Fibroblast of skin of right quadriceps (primary cell): ENCODE measurements around the gene SYNPO2.
"Not testable (repeated sequence)": the region's sequence is repeated elsewhere in the genome, so short reads cannot be mapped to it uniquely, and the experiment has no call there.

Experiments
- DNase-seq: peaks from one replicate; pipeline ENCODE4 v3.0.0-alpha.2; 2013

Gene SYNPO2

DNA sequence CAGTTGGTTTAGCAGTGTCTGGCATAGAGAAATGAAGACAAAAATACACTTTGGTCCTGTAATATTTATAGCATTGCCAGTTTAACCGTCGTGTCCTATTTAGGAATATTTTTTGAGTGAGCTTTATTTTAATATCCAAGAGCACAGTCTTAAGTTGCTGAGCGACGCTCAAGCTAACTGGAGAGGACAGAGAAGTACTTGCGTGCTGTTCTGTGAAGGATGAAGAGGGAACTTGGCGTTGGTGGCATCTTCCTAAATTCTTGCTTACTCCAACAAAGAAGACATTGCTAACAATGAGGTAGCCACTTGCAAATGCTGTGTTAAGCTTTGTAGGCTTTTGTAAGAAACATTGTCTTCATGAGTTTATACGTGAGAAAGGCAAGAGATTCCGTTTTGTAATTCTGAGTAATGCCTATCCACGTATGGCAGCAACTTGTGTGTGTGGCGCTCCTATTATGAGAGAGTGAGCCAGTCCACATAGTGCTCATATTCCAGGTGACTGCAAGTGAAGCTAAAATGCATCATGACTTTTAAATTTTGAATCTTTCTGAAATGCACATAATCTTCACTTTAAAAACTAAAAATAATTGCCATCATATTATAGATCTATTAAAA lies 50.6 kb downstream of the SYNPO2 start:
- DNase-seq = no peak

DNA sequence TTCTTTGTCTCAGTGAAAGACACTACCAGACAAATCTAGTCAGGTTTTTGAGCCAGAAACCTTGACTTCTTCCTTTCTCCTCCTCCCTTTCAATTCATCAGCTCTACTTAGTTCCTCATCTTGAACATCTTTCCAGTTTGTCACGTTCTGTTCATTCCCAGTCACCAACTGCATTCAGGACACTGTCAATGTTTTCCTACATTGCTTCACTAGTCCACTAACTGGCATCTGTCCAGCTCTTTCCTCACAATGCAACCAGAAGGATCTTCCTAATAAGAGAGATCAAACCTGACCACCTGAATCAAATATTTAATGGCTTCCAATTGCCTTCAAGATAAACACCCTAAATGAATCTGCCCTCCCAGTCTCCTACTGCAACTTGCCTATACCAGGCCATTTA lies 52.5 kb downstream of the SYNPO2 start:
- peak; percentile 38 for DNase-seq

DNA sequence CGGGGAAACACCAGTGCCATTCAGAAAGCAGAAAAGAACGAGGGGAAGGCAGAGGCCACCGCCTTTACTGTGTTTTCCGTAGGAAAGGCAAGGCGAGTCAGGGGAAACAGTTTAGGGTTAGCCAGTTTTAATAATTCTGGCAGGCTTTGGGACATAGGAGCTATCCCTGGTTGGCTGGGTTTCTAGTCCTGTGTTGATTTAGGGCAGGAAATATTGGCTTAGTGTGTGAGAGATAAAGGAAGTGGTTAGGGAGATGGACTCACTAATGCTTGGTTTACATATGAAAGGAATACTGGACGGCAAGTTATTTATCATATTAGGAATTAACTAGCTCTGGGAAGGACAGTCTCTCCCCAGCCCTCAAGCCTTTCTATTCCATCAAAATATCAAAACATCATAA lies 53.1 kb downstream of the SYNPO2 start:
- DNase-seq = peak; percentile 42

DNA sequence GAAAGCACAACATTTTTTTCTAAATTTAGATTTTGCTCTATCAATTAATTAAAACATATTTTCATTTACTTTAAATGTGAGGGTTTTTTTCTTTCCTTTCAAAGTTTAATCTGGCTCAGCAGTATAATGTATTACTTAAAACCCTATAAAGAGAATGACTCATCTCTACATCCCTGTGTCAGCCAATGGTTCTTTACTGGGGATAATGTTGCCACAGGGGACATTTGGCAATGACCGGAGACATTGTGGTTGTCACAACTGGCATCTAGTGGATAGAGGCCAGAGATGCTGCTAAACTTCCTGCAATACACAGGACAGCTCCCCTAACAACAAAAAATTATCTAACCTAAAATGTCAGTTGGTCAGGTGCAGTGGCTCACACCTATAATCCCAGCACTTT lies 53.8 kb downstream of the SYNPO2 start:
- peak; percentile 39 for DNase-seq

- DNase-seq = no peak
Observed at GRCh38 chr4:118947095-118947494, 58.4 kb downstream of the SYNPO2 start.

DNA sequence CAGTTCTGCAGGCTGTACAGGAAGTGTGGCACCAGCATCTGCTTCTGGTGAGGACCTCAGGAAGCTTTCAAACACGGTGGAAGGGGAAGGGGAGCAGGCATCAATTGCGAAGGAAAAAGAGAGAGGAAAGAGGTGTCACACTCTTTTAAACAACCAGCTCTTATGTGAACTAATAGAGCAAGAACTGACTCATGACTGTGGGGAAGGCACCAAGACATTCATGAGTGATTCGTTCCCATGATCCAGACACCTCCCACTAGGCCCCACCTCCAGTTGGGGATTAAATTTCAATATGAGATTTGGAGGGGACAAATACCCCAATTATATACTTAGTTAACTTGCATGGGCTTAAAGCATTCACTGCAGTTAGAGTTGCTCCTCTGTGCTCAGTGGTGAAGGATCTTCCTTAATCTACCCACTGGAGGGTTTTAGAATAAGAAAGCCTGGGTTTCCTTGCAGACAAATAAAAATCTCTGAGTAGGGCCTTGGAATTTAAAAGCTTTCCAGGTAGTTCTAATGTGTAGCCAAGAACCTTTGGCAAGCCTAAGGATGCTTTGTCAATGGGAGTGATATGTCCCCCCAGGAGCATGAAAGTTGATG lies 60.0 kb downstream of the SYNPO2 start:
- DNase-seq = no peak

DNA sequence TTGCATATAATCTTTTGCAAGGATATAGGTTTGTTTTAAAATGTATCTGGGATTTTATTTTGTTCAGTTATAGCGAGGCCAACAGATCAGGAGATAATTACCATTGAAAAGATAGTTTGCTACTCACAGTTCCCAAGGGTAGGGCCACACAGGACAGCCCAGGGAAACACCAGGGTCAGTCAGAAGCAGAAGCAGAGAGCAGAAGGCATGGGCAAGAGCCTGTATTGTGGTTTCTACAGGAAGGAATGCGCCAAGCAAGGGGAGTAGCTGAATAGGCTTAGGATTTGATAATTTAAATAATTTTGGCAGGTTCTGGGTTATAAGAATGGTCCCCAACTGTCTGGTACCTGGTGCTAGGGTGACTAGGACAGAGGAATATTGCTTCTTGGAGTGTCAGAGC lies 61.6 kb downstream of the SYNPO2 start:
- DNase-seq = no peak

DNA sequence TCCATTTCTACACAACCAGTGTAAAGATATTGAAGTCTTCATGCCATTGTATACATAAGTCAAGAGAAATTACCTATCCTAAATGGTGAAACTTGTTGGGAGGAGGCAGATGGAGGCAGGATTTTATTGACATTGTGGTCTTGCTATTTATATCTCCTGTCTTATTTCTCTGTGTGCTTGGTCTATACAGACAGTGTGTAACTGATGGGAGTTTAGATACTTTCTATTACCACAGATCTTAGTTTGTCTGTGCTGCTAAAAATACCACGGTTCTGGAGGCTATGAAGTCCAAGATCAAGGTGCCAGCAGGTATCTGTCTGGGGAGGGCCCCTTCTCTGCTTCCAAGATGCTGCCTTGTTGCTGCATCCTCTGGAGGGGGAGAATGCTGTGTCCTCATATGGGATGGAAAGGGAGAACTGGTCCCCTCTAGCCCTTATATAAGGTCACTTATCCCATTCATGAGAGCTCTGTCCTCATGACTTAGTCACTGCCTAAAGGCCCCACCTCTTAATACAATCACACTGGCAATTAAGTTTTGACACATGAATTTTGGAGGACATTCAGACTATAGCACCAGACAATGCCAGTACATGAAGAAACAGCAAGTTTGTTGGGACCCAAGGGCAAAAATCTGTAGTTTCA lies 62.4 kb downstream of the SYNPO2 start:
- DNase-seq = no peak

GRCh38 chr4:118953276-118953675 lies 64.6 kb downstream of the SYNPO2 start:
- peak; percentile 71 for DNase-seq

DNA sequence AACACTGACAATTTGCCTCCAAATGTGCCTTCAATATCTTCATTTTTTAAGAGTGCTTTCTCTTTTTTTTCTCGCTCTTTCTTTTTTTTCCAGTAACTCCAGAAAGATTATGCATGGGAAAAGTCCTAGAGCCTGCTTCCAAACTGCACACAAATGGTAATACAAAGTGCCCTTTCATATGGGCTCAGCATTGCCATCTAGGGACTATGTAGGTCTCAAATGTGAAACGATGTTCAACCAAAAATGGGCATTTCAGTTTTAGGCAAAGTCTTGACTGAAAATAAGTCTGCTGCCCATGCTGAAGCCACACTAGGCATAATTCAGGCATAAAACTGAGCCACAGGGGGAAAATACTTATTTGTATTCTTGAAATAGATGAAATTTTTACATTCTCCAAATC lies 65.6 kb downstream of the SYNPO2 start:
- DNase-seq = peak; percentile 37

DNA sequence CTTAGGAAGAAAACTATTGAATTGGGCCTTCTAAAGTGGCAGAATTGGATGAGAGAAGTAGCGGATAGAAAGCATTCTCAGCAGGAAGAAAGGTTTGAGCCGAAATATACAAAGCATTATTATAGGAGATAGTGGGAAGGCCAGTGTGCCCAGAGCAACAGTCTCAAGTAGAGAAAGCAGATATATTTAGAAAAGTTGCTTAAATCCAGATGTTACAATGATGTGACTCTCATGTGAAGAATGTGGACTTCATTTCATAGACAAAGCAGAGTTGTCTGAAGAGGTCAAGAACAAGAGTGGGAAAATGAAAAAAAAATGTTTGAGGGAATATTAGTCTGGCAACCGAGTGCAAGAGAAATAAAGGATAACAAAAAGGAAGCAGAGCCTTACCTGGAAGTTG lies 66.9 kb downstream of the SYNPO2 start:
- DNase-seq = peak; percentile 79

DNA sequence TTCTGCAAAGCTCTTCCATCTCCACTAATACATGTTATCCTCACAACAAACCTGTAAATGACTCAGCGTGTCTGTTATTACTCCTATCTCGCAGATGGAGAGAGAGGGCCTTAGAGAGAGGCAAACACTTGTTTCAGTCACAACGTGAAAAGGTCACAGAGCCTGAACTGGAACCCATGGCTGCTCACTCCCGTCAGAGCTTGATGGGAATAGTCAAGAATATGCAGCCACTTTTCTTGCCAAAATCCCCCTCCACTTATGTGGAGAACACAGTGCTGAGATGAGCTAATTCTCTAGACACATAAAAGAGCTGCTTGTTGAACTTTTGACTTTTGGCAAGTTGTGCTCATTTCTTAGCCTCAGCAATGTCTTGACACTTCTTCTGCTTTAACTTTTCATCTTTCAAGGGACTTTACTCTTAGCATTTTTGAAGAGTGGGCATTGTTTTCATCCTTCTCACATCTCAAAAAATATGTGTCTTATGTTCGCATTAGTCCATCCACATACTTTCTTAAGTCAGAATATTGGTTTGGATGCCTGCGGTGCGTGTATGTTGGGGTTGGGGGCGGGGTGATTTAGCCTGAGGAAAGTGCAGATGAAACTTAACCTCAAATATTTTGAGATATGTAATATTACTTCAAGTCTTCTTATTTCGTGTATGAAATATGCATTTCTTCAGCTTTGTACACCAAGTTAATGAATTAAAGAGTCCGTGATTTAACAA lies 69.2 kb downstream of the SYNPO2 start:
- peak; percentile 55 for DNase-seq

DNA sequence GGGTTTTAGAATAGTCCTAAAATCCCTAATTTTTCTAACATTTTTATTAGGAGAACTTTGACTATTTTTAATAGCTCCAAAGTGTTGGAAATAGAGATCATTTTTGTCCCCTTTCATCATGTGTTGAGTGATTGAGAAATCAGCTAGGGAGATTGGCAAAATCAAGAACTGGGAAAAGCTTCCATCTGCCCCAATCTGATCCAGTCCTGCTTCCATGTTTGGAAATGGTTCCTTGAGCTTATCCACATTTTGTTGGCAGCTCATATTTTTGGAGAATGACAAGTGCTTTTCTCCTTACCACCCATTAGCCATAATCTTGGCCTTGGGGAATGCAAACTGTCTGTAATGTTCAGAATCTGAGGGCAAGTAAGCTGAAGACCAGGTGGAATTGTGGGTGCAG lies 73.9 kb downstream of the SYNPO2 start:
- no peak for DNase-seq

DNA sequence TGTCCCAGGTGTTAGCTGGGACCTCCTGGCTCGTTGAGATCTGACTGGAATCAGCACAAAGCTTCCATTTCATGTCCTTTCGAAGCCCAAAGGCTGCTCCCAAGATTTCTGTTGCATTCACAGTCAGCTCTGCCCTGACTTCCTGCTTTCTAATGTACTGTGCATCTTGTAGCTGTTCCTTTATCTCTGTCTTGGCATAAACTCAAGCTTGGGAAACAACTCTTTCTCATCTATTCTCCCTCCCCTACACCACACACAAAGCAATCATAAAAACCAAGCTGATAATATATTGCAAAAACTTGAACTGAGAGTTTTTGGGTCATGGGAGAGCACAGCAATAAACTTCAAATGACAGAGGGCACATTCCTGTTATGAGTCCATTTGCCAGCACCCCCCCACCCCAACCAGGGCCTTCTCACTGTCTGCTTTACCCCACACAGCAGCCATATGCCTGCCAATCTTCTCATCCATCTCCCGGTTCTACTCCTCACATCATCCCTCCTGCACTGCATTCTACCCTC lies 76.3 kb downstream of the SYNPO2 start:
- peak; percentile 81 for DNase-seq

GRCh38 chr4:118967393-118967792 lies 78.7 kb downstream of the SYNPO2 start:
- DNase-seq = peak; percentile 72

- DNase-seq = peak; percentile 90
Observed at GRCh38 chr4:118968005-118968404, 79.4 kb downstream of the SYNPO2 start.

DNA sequence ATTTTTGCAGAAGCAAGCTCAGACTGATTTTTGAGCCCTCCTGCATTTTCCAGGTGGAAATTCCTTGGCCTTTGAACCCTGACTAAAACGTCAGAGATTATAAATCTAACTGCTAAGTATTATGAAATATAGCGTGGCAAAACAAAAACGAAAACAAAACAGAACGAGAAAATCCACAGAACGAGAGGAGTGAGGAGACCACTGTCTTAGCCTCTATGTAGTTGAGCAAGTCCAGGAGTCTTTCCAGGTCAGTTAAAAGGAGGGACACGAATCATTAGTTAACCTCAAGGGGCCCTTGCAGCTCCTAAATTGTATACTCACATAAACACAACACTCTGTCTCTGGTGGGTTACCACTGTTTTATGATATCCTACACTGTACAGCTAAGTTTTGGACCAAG lies 80.2 kb downstream of the SYNPO2 start:
- no peak for DNase-seq

- peak; percentile 74 for DNase-seq
Observed at GRCh38 chr4:118969359-118969758, 80.7 kb downstream of the SYNPO2 start.

DNA sequence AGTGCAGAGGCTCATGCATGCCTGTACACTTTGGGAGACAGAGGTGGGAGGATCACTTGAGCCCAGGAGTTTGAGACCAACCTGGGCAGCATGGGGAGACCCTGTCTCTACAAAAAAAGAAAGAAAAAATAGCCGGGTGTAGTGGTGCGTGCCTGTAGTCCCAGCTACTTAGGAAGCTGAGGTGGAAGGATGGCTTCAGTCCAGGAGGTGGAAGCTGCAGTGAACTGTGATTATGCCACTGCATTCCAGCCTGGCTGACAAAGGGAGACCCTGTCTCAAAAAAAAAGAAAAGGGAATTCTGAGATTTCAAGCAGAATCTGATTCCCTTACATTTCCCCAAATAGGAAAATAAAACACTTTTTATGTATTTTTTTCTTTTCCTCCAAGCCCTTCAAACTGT lies 83.5 kb downstream of the SYNPO2 start:
- no peak for DNase-seq

GRCh38 chr4:118973295-118973694 lies 84.6 kb downstream of the SYNPO2 start:
- peak; percentile 42 for DNase-seq

DNA sequence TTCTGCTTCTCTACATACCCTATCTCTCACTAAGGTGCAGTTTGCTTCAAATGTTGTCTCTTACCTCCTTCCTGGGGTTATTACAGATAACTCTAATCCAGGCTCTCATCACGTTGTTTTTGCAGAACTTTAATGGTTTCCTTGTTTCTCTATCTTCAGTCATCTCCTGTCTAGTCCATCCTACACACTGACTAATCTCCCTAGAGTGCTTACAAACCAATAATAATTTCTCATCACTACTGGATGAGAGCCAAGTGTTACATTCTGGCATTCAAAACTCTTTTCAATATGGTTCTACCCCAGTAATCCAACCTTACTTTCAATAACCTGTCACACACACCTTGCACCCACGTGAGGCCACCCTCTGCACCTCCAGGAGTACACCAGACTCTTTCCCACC lies 86.1 kb downstream of the SYNPO2 start:
- peak; percentile 73 for DNase-seq

- DNase-seq = no peak
Observed at GRCh38 chr4:118975449-118976192, 87.0 kb downstream of the SYNPO2 start.

- DNase-seq = not testable (repeated sequence)
Observed at GRCh38 chr4:118976193-118976560, 87.5 kb downstream of the SYNPO2 start.
